HG03060 (cell line): ENCODE data around the gene NAGPA.

ENCODE experiments used
- ATAC-seq: cut with Tn5 transposase; IDR thresholded peaks from one replicate; pipeline ENCODE4 v1.9.1; 2021; ENCODE audit warnings: low read depth, moderate number of reproducible peaks; ENCODE audit not compliant: unreplicated experiment

Gene NAGPA

GRCh38 chr16:5004311-5004710, 29.4 kb downstream of the NAGPA start:
- ATAC-seq, result no peak

- no peak for ATAC-seq
Observed at GRCh38 chr16:5003828-5004227, 29.9 kb downstream of the NAGPA start.

- no peak for ATAC-seq
Observed at GRCh38 chr16:5003211-5003610, 30.5 kb downstream of the NAGPA start.

- ATAC-seq, result no peak
Observed at GRCh38 chr16:5002699-5003143, 31.0 kb downstream of the NAGPA start.

- no peak for ATAC-seq
Observed at GRCh38 chr16:5001986-5002385, 31.7 kb downstream of the NAGPA start.

GRCh38 chr16:5001571-5001970, 32.2 kb downstream of the NAGPA start:
- ATAC-seq, result no peak

- ATAC-seq, result no peak
Observed at GRCh38 chr16:5000573-5001001, 33.1 kb downstream of the NAGPA start.

GRCh38 chr16:4994719-4995434, 38.9 kb downstream of the NAGPA start:
- ATAC-seq, result no peak

GRCh38 chr16:4991754-4992153, 42.0 kb downstream of the NAGPA start:
- ATAC-seq, result no peak

GRCh38 chr16:4990415-4990814, 43.3 kb downstream of the NAGPA start:
- ATAC-seq, result no peak

- ATAC-seq, result no peak
Observed at GRCh38 chr16:4989391-4990006, 44.2 kb downstream of the NAGPA start.

- ATAC-seq, result no peak
Observed at GRCh38 chr16:4988647-4989046, 45.1 kb downstream of the NAGPA start.

- no peak for ATAC-seq
Observed at GRCh38 chr16:4987580-4988374, 46.0 kb downstream of the NAGPA start.

GRCh38 chr16:4987250-4987579, 46.5 kb downstream of the NAGPA start:
- no peak for ATAC-seq

- ATAC-seq, result no peak
Observed at GRCh38 chr16:4984174-4984990, 49.4 kb downstream of the NAGPA start.

GRCh38 chr16:4982056-4982867, 51.5 kb downstream of the NAGPA start:
- no peak for ATAC-seq

GRCh38 chr16:4981473-4981872, 52.3 kb downstream of the NAGPA start:
- no peak for ATAC-seq

- ATAC-seq, result no peak
Observed at GRCh38 chr16:4980691-4981090, 53.0 kb downstream of the NAGPA start.

GRCh38 chr16:4979736-4980660, 53.7 kb downstream of the NAGPA start:
- no peak for ATAC-seq
